RWPE2 (cell line): ENCODE measurements around the gene ADAM10.
"Not testable (repeated sequence)": the region's sequence is repeated elsewhere in the genome, so short reads cannot be mapped to it uniquely, and the experiment has no call there.

ENCODE experiments used
- ATAC-seq: fragments of 200-7000 bp; cut with Tn5 transposase; 3 replicates; pipeline ENCODE4 v1.9.1; 2021; ENCODE audit warnings: low read depth
- DNase-seq: peaks from one replicate; pipeline ENCODE4 v3.0.0-alpha.2; 2020; ENCODE audit warnings: low spot score
- H3K27ac ChIP-seq: fragments of 450-650 bp; 2 replicates; pipeline ENCODE4 v1.5.1; 2017; ENCODE audit warnings: mild to moderate bottlenecking; ENCODE audit not compliant: poor library complexity, severe bottlenecking
- H3K27me3 ChIP-seq: fragments of 250-450 bp; sonication (Bioruptor Pico); 2 replicates; pipeline ENCODE4 v1.5.1; 2021; ENCODE audit warnings: mild to moderate bottlenecking, moderate library complexity; ENCODE audit not compliant: insufficient read depth, poor library complexity, severe bottlenecking
- H3K36me3 ChIP-seq: fragments of 250-450 bp; sonication (Bioruptor Pico); 2 replicates; pipeline ENCODE4 v1.5.1; 2020; ENCODE audit warnings: low read depth, mild to moderate bottlenecking, moderate library complexity
- H3K4me1 ChIP-seq: fragments of 250-450 bp; sonication (Bioruptor Pico); 2 replicates; pipeline ENCODE4 v1.5.1; 2021; ENCODE audit warnings: mild to moderate bottlenecking, moderate library complexity; ENCODE audit not compliant: insufficient read depth, poor library complexity, severe bottlenecking
- H3K4me3 ChIP-seq: fragments of 250-450 bp; sonication (Bioruptor Pico); 2 replicates; pipeline ENCODE4 v1.5.1; 2021; ENCODE audit warnings: mild to moderate bottlenecking, moderate library complexity; ENCODE audit not compliant: severe bottlenecking
- H3K9me3 ChIP-seq: fragments of 250-450 bp; sonication (Bioruptor Pico); 2 replicates; pipeline ENCODE4 v1.5.1; 2021; ENCODE audit warnings: mild to moderate bottlenecking, moderate library complexity; ENCODE audit not compliant: severe bottlenecking
- CTCF ChIP-seq: fragments of 450-650 bp; IDR thresholded peaks from one replicate; pipeline ENCODE4 v1.5.1; 2017; ENCODE audit warnings: mild to moderate bottlenecking, moderate library complexity; ENCODE audit not compliant: poor library complexity, severe bottlenecking

The ADAM10 gene

DNA sequence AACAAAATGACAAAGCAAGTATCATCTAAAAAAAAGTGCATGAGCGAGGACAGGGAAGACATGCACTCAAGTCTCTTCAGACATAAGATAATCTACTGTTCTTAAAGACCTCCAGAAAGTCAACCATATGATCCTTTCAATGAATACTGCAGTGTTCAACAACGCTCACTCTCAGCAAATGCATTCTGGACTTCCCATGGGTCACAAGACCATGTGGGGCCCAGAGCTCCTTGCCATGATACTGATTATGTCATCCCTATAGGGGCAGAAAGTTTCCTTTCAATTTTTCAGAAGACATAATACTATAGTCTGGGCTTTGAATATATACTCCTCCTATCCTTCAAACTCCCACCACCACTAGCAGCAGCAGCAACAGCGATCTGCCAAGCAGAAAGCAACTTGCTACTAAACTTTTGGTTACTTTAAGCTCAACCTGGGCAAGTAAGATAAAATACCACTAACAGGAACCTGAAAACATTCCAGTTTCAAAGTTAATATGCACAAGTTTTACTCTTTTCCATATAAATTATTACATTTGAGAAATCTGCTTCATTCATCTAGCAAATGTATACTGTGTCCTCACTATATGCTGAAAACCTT is 143.5 kb downstream of the ADAM10 start:
- no peaks in the 10 kb centered on the region for H3K9me3 ChIP-seq
- H3K27ac ChIP-seq: no peak overlapping the region
- no peaks in the 10 kb centered on the region for H3K27me3 ChIP-seq
- peaks cover 6% of the 10 kb centered on the region for H3K4me1 ChIP-seq
- DNase-seq (no peak), ATAC-seq (no peak)
- no peak for TF ChIP-seq CTCF
- peaks cover 52% of the 10 kb centered on the region for H3K36me3 ChIP-seq
- no peak overlapping the region for H3K4me3 ChIP-seq

DNA sequence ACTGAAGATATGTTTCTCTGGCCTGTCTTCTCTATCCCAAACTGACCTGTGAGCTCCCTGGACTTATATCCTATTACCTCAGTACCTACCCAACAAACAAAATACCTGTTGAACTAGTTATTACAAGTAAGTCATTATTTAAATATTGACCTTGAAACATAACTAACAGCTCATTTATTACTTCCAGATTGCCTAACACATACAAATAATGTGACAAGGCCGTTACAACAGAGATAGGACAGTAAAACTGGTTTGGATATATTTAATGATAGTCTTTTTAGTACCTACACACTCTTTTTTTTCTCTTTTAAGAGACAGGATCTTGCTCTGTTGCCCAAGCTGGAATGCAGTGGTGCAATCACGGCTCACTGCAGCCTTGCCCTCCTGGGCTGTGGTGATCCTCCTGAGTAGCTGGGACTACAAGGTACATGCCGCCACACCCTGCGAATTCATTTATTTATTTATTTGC is 145.0 kb downstream of the ADAM10 start:
- ATAC-seq: peak; percentile 69
- no peaks in the 10 kb centered on the region for H3K27me3 ChIP-seq
- TF ChIP-seq CTCF: no peak
- peaks cover 6% of the 10 kb centered on the region for H3K4me1 ChIP-seq
- H3K4me3 ChIP-seq: no peak overlapping the region
- no peaks in the 10 kb centered on the region for H3K9me3 ChIP-seq
- peaks cover 44% of the 10 kb centered on the region for H3K36me3 ChIP-seq
- peak overlapping the region; percentile 12 for H3K27ac ChIP-seq
- no peak for DNase-seq

GRCh38 chr15:58603927-58604326 is 145.6 kb downstream of the ADAM10 start:
- H3K4me3 ChIP-seq, H3K27me3 ChIP-seq, H3K9me3 ChIP-seq, DNase-seq, H3K27ac ChIP-seq, H3K4me1 ChIP-seq, ATAC-seq: not testable (repeated sequence)
- H3K36me3 ChIP-seq: peaks cover 39% of the 10 kb centered on the region

- ATAC-seq: no peak
- no peak for DNase-seq
- peaks cover 39% of the 10 kb centered on the region for H3K36me3 ChIP-seq
Measured at GRCh38 chr15:58602823-58603222, 146.7 kb downstream of the ADAM10 start.

GRCh38 chr15:58598829-58599210 is 150.7 kb downstream of the ADAM10 start:
- no peak for TF ChIP-seq CTCF
- DNase-seq (no peak), ATAC-seq (no peak)
- Histone ChIP-seq H3K27me3 (no peaks in the 10 kb centered on the region), H3K4me1 (no peaks in the 10 kb centered on the region), H3K4me3 (no peak overlapping the region), H3K9me3 (no peaks in the 10 kb centered on the region), H3K27ac (no peak overlapping the region), H3K36me3 (peaks cover 54% of the 10 kb centered on the region)

More at GRCh38 chr15:58602823-58603222, 146.7 kb downstream of the ADAM10 start:
- Histone ChIP-seq H3K4me3 (no peak overlapping the region), H3K9me3 (no peaks in the 10 kb centered on the region), H3K27ac (no peak overlapping the region), H3K4me1 (peaks cover 6% of the 10 kb centered on the region), H3K27me3 (no peaks in the 10 kb centered on the region)
- no peak for TF ChIP-seq CTCF
